Liver (tissue), 3 donors: Measurements from ENCODE around the gene RNPS1.

Experiments used
- ATF3 ChIP-seq: IDR thresholded peaks from 2 replicates; pipeline ENCODE4 v1.6.1; 2016; ENCODE audit warnings: antibody characterized with exemption
- CTCF ChIP-seq: fragments of 150-350 bp; IDR thresholded peaks from 2 replicates; pipeline ENCODE4 v1.5.1; 2017; ENCODE audit warnings: improper control_type of control experiment, low read depth, low read length; ENCODE audit not compliant: missing input control
- GABPA ChIP-seq, 2 donors: IDR thresholded peaks in 1 of 2; conservative IDR thresholded peaks in 1 of 2; 2 replicates each; pipeline ENCODE4 v1.6.1; 2016; ENCODE audit warnings: antibody characterized with exemption in 2 of 2, mild to moderate bottlenecking in 1 of 2, moderate library complexity in 1 of 2
- REST ChIP-seq: IDR thresholded peaks from 2 replicates; pipeline ENCODE4 v1.6.1; 2016; ENCODE audit warnings: antibody characterized with exemption, mild to moderate bottlenecking
- RXRA ChIP-seq, 2 donors: IDR thresholded peaks; 2 replicates each; pipeline ENCODE4 v1.6.1; 2017 to 2018; ENCODE audit warnings: antibody characterized with exemption in 2 of 2, mild to moderate bottlenecking in 1 of 2
- SP1 ChIP-seq: IDR thresholded peaks from 2 replicates; pipeline ENCODE4 v1.6.1; 2018; ENCODE audit warnings: antibody characterized with exemption, mild to moderate bottlenecking
- donor health status: healthy.
- donor health status: healthy.

GRCh38 chr16:2308089-2308962, 40.4 kb upstream of the RNPS1 start:
- TF ChIP-seq SP1 (no peak), CTCF (no peak), GABPA (IDR thresholded peaks at IDR 0.05 in 1 of 2, conservative IDR thresholded peaks at IDR 0.05 in 1 of 2) (no peak), ATF3 (no peak), RXRA (IDR thresholded peaks at IDR 0.05) (no peak), REST (no peak)
